ES-I3 (cell line): ENCODE data around the gene C4orf36.
"Not testable (repeated sequence)": the region's sequence is repeated elsewhere in the genome, so short reads cannot be mapped to it uniquely, and the experiment has no call there.

ENCODE experiments used
- H3K36me3 ChIP-seq: 2 replicates; pipeline ENCODE4 v1.6.1; 2013; ENCODE audit warnings: mild to moderate bottlenecking, low read length, control low read depth, moderate library complexity; ENCODE audit not compliant: insufficient read depth
- H3K4me1 ChIP-seq: 2 replicates; pipeline ENCODE4 v1.6.1; 2013; ENCODE audit warnings: mild to moderate bottlenecking, control low read depth, low read length; ENCODE audit not compliant: insufficient read depth
- H3K9ac ChIP-seq: 2 replicates; pipeline ENCODE4 v1.6.1; 2013; ENCODE audit warnings: low read depth, mild to moderate bottlenecking, low read length, moderate library complexity
- H3K9me3 ChIP-seq: 2 replicates; pipeline ENCODE4 v1.6.1; 2013; ENCODE audit warnings: mild to moderate bottlenecking, low read length, moderate library complexity; ENCODE audit not compliant: control insufficient read depth, insufficient read depth

Gene C4orf36

GRCh38 chr4:86895692-86896488 lies 3.7 kb upstream of the C4orf36 start:
- H3K4me1 ChIP-seq = peaks cover 7% of the 10 kb centered on the region
- no peaks in the 10 kb centered on the region for H3K9me3 ChIP-seq
- H3K9ac ChIP-seq = no peak overlapping the region
- H3K36me3 ChIP-seq = no peaks in the 10 kb centered on the region

- no peaks in the 10 kb centered on the region for H3K36me3 ChIP-seq
- no peak overlapping the region for H3K9ac ChIP-seq
- peaks cover 10% of the 10 kb centered on the region for H3K4me1 ChIP-seq
- no peaks in the 10 kb centered on the region for H3K9me3 ChIP-seq
Observed at GRCh38 chr4:86894455-86894854, 2.2 kb upstream of the C4orf36 start.

GRCh38 chr4:86893136-86893535 lies 914 bp upstream of the C4orf36 start:
- H3K9ac ChIP-seq = peak overlapping the region; percentile 89
- peaks cover 10% of the 10 kb centered on the region for H3K4me1 ChIP-seq
- no peaks in the 10 kb centered on the region for H3K9me3 ChIP-seq
- no peaks in the 10 kb centered on the region for H3K36me3 ChIP-seq

- Histone ChIP-seq H3K9me3 (no peaks in the 10 kb centered on the region), H3K9ac (peak overlapping the region; percentile 89), H3K36me3 (no peaks in the 10 kb centered on the region), H3K4me1 (peaks cover 10% of the 10 kb centered on the region)
Observed at GRCh38 chr4:86892636-86892960, 376 bp upstream of the C4orf36 start.

GRCh38 chr4:86890790-86891189 lies 1.4 kb downstream of the C4orf36 start:
- peak overlapping the region; percentile 89; the same call in 1 of the 2 replicates for H3K9ac ChIP-seq
- H3K4me1 ChIP-seq = peaks cover 10% of the 10 kb centered on the region
- no peaks in the 10 kb centered on the region for H3K36me3 ChIP-seq
- H3K9me3 ChIP-seq = no peaks in the 10 kb centered on the region

- no peaks in the 10 kb centered on the region; the same call in none of the 2 replicates for H3K9me3 ChIP-seq
- peaks cover 6% of the 10 kb centered on the region; the same call in 1 of the 2 replicates for H3K4me1 ChIP-seq
Observed at GRCh38 chr4:86879641-86880040, 12.6 kb downstream of the C4orf36 start.

GRCh38 chr4:86878640-86879039 lies 13.6 kb downstream of the C4orf36 start:
- Histone ChIP-seq H3K9me3 (no peaks in the 10 kb centered on the region; the same call in 1 of the 2 replicates), H3K36me3 (no peaks in the 10 kb centered on the region), H3K9ac (no peak overlapping the region), H3K4me1 (peaks cover 6% of the 10 kb centered on the region; the same call in 1 of the 2 replicates)

More at GRCh38 chr4:86879641-86880040, 12.6 kb downstream of the C4orf36 start:
- Histone ChIP-seq H3K9ac (no peak overlapping the region), H3K36me3 (no peaks in the 10 kb centered on the region)

- no peak overlapping the region for H3K9ac ChIP-seq
- no peaks in the 10 kb centered on the region for H3K4me1 ChIP-seq
- H3K36me3 ChIP-seq = no peaks in the 10 kb centered on the region
- H3K9me3 ChIP-seq = no peaks in the 10 kb centered on the region; the same call in 1 of the 2 replicates
Observed at GRCh38 chr4:86876894-86877685, 15.1 kb downstream of the C4orf36 start.

GRCh38 chr4:86875436-86875835 lies 16.8 kb downstream of the C4orf36 start:
- not testable (repeated sequence) for H3K36me3 ChIP-seq, H3K9me3 ChIP-seq, H3K9ac ChIP-seq, H3K4me1 ChIP-seq

- H3K4me1 ChIP-seq = no peaks in the 10 kb centered on the region
- no peaks in the 10 kb centered on the region for H3K9me3 ChIP-seq
- H3K9ac ChIP-seq = no peak overlapping the region
- H3K36me3 ChIP-seq = 0 out of 2 replicates have a peak, but pooled peaks cover 3% of the 10 kb centered on the region
Observed at GRCh38 chr4:86872135-86872534, 20.1 kb downstream of the C4orf36 start.

GRCh38 chr4:86870442-86871069 lies 21.7 kb downstream of the C4orf36 start:
- Histone ChIP-seq H3K9ac (no peak overlapping the region), H3K36me3 (0 out of 2 replicates have a peak, but pooled peaks cover 3% of the 10 kb centered on the region), H3K9me3 (no peaks in the 10 kb centered on the region), H3K4me1 (no peaks in the 10 kb centered on the region)

GRCh38 chr4:86857341-86858052 lies 34.7 kb downstream of the C4orf36 start:
- H3K9ac ChIP-seq = no peak overlapping the region
- H3K36me3 ChIP-seq = no peaks in the 10 kb centered on the region
- peaks cover 25% of the 10 kb centered on the region; the same call in 1 of the 2 replicates for H3K4me1 ChIP-seq
- no peaks in the 10 kb centered on the region for H3K9me3 ChIP-seq

GRCh38 chr4:86856896-86857295 lies 35.3 kb downstream of the C4orf36 start:
- no peaks in the 10 kb centered on the region for H3K36me3 ChIP-seq
- H3K9me3 ChIP-seq = no peaks in the 10 kb centered on the region
- H3K4me1 ChIP-seq = peaks cover 25% of the 10 kb centered on the region; the same call in 1 of the 2 replicates
- no peak overlapping the region for H3K9ac ChIP-seq

GRCh38 chr4:86855572-86855971 lies 36.6 kb downstream of the C4orf36 start:
- H3K9ac ChIP-seq = no peak overlapping the region

More at GRCh38 chr4:86855572-86855971, 36.6 kb downstream of the C4orf36 start:
- no peaks in the 10 kb centered on the region for H3K9me3 ChIP-seq
- peaks cover 25% of the 10 kb centered on the region; the same call in 1 of the 2 replicates for H3K4me1 ChIP-seq
- H3K36me3 ChIP-seq = no peaks in the 10 kb centered on the region
